Thyroid gland (tissue), 4 donors: Measurements from ENCODE around the gene ZNF580.

Experiments used
- CTCF ChIP-seq, 6 experiments: fragments of 200-600 bp in 3 of 6; fragments of 450-650 bp in 3 of 6; sonication (generic) in 3 of 6; IDR thresholded peaks; one replicate each; pipeline ENCODE4 v1.5.1; 2016 to 2019; ENCODE audit warnings: antibody characterized with exemption in 6 of 6, mild to moderate bottlenecking in 2 of 6, inconsistent platforms in 1 of 6, moderate library complexity in 1 of 6
- POLR2A ChIP-seq, 2 donors: fragments of 450-650 bp; IDR thresholded peaks; one replicate each; pipeline ENCODE4 v1.6.1; 2017; ENCODE audit warnings: antibody characterized with exemption in 2 of 2, mild to moderate bottlenecking in 2 of 2, moderate library complexity in 1 of 2

- TF ChIP-seq CTCF (IDR thresholded peaks at IDR 0.05) = no peak
- TF ChIP-seq POLR2A (IDR thresholded peaks at IDR 0.05) = no peak
Observed at GRCh38 chr19:55614711-55615542, 25.9 kb upstream of the ZNF580 start.
